Skeletal muscle tissue (tissue), 4 donors: ENCODE data around the gene AANAT. TPM values are rescaled to one million over a fixed set of nuclear protein-coding genes. Genes with fewer than 3 reads are reported as not detected.

Experiments used
- H3K27ac ChIP-seq: one replicate; pipeline ENCODE4 v1.7.0; 2013; ENCODE audit warnings: mild to moderate bottlenecking, low read depth, low read length, inconsistent platforms
- H3K27me3 ChIP-seq, 3 donors: one replicate each; pipeline ENCODE4 v1.7.0; 2013; ENCODE audit warnings: low read length in 3 of 3; ENCODE audit not compliant: control insufficient read depth in 3 of 3, insufficient read depth in 3 of 3
- H3K36me3 ChIP-seq, 3 donors: one replicate each; pipeline ENCODE4 v1.7.0; 2013; ENCODE audit warnings: low read length in 3 of 3; ENCODE audit not compliant: control insufficient read depth in 3 of 3, insufficient read depth in 3 of 3
- H3K4me1 ChIP-seq, 3 donors: one replicate each; pipeline ENCODE4 v1.7.0; 2013; ENCODE audit warnings: low read length in 3 of 3, mild to moderate bottlenecking in 3 of 3; ENCODE audit not compliant: control insufficient read depth in 3 of 3, insufficient read depth in 3 of 3
- H3K4me3 ChIP-seq, 3 donors: one replicate each; pipeline ENCODE4 v1.7.0; 2013; ENCODE audit warnings: low read length in 3 of 3
- H3K9ac ChIP-seq, 3 donors: one replicate each; pipeline ENCODE4 v1.7.0; 2013; ENCODE audit warnings: low read length in 3 of 3, mild to moderate bottlenecking in 3 of 3, moderate library complexity in 2 of 3, low read depth in 1 of 3
- H3K9me3 ChIP-seq, 3 donors: one replicate each; pipeline ENCODE4 v1.7.0; 2013; ENCODE audit warnings: low read length in 3 of 3; ENCODE audit not compliant: control insufficient read depth in 3 of 3
- total RNA-seq: library from RNA; depleted of rRNA; stranded (reverse); fragments of >200 nt; gene quantifications from one replicate; pipeline ENCODE4 v1.2.3, GENCODE V29; 2014
- donor health status: Osteomylitis.

AANAT gene
- total RNA-seq, 1 donor from 2014 or later: not detected

- Histone ChIP-seq H3K27me3 (no peaks in the 10 kb centered on the region), H3K4me1 (peaks cover 25 to 38% (median 32%) of the 10 kb centered on the region in 3 donors), H3K36me3 (no peaks in the 10 kb centered on the region), H3K9me3 (no peaks in the 10 kb centered on the region), H3K9ac (peak overlapping the region; percentile 69 to 90 (median 72)), H3K4me3 (peak overlapping the region; percentile 72 to 85 (median 78)), H3K27ac (peak overlapping the region; percentile 59)
Measured at GRCh38 chr17:76452127-76452659, 15.2 kb upstream of the AANAT start.

- H3K9ac ChIP-seq: peak within 1 kb of the TSS; percentile 72 to 90 (median 73)
- peak within 1 kb of the TSS; percentile 59 for H3K27ac ChIP-seq
- no peaks in the 10 kb centered on the region for H3K36me3 ChIP-seq
Measured at GRCh38 chr17:76452660-76453430, 14.6 kb upstream of the AANAT start, which contains the start of gene UBE2O. TSS of gene UBE2O (minus strand) at chr17:76453152. CDS start at chr17:76453141, 11 bp downstream.

GRCh38 chr17:76453431-76453743, 14.0 kb upstream of the AANAT start:
- H3K9me3 ChIP-seq: no peaks in the 10 kb centered on the region
- no peak overlapping the region for H3K9ac ChIP-seq
- H3K4me3 ChIP-seq: no peak overlapping the region
- peaks cover 16 to 27% (median 20%) of the 10 kb centered on the region in 3 donors for H3K4me1 ChIP-seq
- no peaks in the 10 kb centered on the region for H3K36me3 ChIP-seq
- H3K27me3 ChIP-seq: no peaks in the 10 kb centered on the region
- H3K27ac ChIP-seq: no peak overlapping the region

More at GRCh38 chr17:76452660-76453430, 14.6 kb upstream of the AANAT start, which contains the start of gene UBE2O:
- Histone ChIP-seq H3K4me1 (peaks cover 20 to 32% (median 26%) of the 10 kb centered on the region in 3 donors), H3K9me3 (no peaks in the 10 kb centered on the region), H3K4me3 (peak within 1 kb of the TSS; percentile 72 to 85 (median 78)), H3K27me3 (no peaks in the 10 kb centered on the region)

GRCh38 chr17:76458580-76459490, 8.6 kb upstream of the AANAT start:
- no peaks in the 10 kb centered on the region for H3K9me3 ChIP-seq

GRCh38 chr17:76459674-76460073, 7.7 kb upstream of the AANAT start:
- H3K27ac ChIP-seq: no peak overlapping the region
- H3K4me1 ChIP-seq: no peaks in the 10 kb centered on the region
- no peak overlapping the region for H3K4me3 ChIP-seq
- no peak overlapping the region for H3K9ac ChIP-seq
- H3K27me3 ChIP-seq: no peaks in the 10 kb centered on the region
- H3K36me3 ChIP-seq: no peaks in the 10 kb centered on the region
- H3K9me3 ChIP-seq: no peaks in the 10 kb centered on the region

More at GRCh38 chr17:76458580-76459490, 8.6 kb upstream of the AANAT start:
- Histone ChIP-seq H3K4me1 (no peaks in the 10 kb centered on the region), H3K9ac (no peak overlapping the region), H3K27me3 (no peaks in the 10 kb centered on the region), H3K36me3 (no peaks in the 10 kb centered on the region), H3K4me3 (no peak overlapping the region), H3K27ac (no peak overlapping the region)

- Histone ChIP-seq H3K4me1 (peaks cover 0 to 3% (median 0%) of the 10 kb centered on the region in 3 donors), H3K27ac (no peak overlapping the region), H3K9ac (no peak overlapping the region), H3K36me3 (no peaks in the 10 kb centered on the region), H3K27me3 (no peaks in the 10 kb centered on the region), H3K4me3 (no peak overlapping the region), H3K9me3 (no peaks in the 10 kb centered on the region)
Measured at GRCh38 chr17:76461765-76462555, 5.4 kb upstream of the AANAT start.

GRCh38 chr17:76462556-76463290, 4.7 kb upstream of the AANAT start:
- H3K27ac ChIP-seq: no peak overlapping the region
- no peak overlapping the region for H3K4me3 ChIP-seq
- H3K9me3 ChIP-seq: no peaks in the 10 kb centered on the region
- H3K4me1 ChIP-seq: peaks cover 0 to 3% (median 0%) of the 10 kb centered on the region in 3 donors
- no peak overlapping the region for H3K9ac ChIP-seq
- no peaks in the 10 kb centered on the region for H3K27me3 ChIP-seq
- H3K36me3 ChIP-seq: no peaks in the 10 kb centered on the region

GRCh38 chr17:76466775-76467130, 650 bp upstream of the AANAT start:
- Histone ChIP-seq H3K9ac (no peak overlapping the region), H3K4me3 (no peak overlapping the region), H3K27me3 (no peaks in the 10 kb centered on the region), H3K4me1 (peaks cover 0 to 3% (median 0%) of the 10 kb centered on the region in 3 donors), H3K27ac (no peak overlapping the region), H3K36me3 (peaks cover 6 to 11% (median 6%) of the 10 kb centered on the region in 3 donors), H3K9me3 (no peaks in the 10 kb centered on the region)
